GM18867 (cell line): ENCODE measurements around the gene ZSCAN18.

Experiments
- ATAC-seq: cut with Tn5 transposase; IDR thresholded peaks from one replicate; pipeline ENCODE4 v1.9.1; 2021; ENCODE audit warnings: mild to moderate bottlenecking, moderate library complexity; ENCODE audit not compliant: unreplicated experiment

The ZSCAN18 gene

DNA sequence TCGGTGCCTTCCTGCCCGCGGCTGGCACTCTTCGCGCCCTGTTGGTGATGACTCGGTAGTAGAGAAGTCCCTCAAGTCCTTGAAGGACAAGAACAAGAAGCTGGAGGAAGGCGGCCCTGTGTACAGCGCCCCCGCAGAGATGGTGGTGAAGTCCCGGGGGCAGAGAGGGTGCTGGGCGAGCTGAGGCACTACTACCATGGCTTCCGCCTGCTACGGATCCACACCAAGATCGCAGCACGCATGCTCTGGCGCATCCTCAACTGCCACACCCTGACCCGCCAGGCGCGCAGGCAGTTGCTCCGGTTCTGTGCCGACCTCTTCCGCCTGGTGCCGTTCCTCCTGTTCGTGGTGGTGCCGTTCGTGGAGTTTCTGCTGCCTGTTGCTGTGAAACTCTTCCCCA, 53.1 kb downstream of the ZSCAN18 start:
- ATAC-seq: no peak

DNA sequence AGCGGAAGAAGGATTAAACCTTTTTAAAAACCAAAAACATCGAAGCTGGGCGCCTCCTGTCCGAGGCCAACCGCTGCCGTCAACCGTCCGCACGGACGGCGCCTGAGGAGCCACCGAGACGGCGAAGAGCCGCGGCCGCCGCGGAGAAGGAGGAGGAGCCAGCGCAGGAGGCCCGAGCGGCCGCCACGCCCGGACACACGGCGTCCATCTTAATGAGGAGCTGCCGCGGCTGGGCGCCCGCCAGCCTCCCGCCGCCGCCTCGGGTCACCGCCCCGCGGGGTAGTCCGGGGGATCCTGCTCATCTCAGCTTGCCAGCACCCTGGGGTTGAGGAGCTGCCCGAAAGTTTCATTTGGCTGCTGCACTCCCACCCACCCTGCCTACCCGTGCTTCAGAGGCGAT, 53.6 kb downstream of the ZSCAN18 start:
- no peak for ATAC-seq

DNA sequence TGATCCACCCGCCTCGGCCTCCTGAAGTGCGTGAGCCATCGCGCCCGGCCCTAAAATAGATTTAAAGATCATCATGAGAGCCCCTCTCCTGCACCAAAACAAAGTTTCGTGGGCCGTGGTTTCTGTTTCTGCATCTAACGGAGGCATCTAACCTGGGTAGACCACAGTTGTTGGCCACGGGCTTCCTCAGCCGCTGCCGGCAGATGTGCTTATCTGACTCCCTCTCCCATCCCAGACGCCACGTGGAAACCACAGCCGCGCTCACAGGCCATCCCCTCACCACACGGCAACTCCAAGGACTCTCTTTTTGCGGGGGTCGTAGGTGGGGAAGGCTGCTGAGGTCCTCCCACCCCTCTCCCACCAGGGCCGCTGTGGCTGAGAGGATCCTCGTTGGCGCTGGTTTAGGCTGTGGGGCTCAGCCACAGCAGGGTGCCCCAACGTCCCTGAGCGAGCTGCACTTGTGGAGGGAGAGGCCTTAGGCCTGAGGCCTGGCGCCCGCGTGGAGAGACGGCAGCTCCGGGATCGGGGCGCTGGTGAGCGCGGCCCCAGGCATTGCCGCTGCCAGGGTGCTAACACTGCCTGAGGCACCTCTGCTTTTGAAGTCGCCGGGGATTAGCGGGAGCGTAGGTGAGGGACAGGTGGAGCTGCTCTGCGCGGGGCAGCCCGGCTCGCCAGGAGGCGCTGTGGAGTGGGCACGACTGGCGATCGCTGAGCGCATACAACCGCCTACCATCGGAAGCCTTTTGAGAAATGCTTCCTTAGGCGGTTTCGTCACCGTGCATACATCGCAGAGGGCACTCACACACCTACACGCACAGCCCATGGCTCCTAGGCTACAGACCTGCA, 55.3 kb downstream of the ZSCAN18 start:
- no peak for ATAC-seq

DNA sequence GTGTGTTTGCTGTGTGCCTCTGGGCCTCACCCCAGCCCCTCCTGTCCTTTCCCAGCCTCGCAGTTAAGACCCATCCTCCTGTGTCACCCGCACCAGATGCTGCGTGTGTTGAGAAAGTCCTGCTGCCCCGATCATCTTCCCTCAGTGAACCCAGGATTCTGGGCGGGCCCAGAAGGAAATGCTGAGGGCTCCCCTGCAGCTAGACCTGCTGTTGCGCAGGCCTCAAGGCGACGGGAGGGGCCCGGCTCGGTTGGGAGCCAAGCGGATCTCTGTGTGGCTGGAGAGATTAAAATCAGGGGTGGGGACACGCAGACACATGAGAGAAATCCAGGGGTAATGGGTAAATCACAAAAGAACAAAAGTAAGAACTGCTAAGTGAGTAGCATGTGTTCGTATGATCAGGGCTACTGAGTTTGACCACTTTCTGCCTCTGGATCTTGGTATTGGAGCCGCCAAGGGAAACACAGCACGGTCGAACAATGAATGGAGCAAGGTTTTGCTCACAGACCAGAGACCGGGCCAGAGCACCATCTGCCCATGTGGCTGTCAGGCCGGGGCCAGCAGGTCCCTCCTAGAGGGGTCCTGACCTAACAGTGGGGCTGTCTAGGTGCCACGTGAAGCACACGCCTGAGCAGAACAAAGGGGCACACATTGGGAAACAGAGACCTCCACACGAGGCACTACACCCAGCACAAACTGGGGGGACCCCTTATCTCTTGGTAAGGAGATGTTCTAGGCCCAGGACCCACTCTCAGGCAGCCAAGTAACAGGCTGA, 57.1 kb downstream of the ZSCAN18 start:
- ATAC-seq: no peak

DNA sequence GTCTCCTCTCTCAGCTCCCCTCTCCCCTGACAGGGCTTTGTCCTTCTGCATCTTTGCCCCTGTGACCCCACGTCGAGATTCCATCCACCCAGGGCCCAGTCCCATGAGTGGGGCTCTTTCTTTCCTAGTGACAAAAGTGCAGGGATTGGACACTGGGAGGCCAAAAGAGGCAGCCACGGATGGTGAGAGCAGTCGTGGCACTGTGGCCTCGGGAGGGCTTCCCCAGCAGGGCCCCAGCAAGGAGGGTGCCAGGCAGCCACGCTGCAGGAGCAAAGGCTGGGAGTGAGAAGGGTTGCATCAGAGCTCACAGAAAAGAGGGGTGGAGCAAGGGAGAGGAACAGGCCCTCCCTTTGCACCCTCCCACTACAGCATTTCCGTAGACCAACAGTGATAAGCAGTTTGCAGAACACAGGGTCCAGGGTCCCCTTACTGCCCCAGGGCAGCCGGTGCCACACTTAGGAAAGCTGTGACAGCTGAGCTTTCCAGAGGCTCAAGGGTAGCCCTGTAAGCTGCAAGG, 59.3 kb downstream of the ZSCAN18 start:
- ATAC-seq: no peak

DNA sequence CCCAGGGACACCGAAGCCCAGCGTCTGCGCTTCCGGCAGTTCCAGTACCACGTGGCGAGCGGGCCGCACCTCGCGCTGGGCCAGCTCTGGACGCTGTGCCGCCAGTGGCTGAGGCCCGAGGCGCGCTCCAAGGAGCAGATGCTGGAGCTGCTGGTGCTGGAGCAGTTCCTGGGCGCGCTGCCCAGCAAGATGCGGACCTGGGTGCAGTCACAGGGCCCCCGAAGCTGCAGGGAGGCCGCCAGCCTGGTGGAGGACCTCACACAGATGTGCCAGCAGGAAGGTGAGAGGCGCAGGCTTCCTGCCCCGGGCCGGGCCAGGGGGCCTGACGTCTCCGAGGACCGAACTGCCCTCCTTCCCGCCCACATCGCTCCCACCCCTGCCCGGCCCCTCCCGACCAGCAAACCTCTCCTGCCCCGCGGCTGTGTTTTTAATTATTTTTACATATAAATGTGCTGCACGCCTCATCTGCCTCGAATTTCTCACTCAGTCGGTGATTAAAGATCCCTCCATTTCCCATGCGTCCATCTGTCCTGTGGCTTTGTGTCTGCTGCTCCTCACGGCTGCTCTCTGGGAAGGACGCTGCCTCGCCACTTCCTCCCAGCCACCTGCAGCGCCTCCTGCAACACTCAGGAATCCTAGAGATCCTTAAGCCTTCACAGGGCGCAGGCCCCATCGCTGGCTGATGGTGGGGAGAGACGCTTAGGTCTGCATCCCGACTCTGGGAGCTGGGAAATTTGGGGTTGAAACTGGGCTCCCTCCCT, 59.9 kb downstream of the ZSCAN18 start:
- no peak for ATAC-seq

DNA sequence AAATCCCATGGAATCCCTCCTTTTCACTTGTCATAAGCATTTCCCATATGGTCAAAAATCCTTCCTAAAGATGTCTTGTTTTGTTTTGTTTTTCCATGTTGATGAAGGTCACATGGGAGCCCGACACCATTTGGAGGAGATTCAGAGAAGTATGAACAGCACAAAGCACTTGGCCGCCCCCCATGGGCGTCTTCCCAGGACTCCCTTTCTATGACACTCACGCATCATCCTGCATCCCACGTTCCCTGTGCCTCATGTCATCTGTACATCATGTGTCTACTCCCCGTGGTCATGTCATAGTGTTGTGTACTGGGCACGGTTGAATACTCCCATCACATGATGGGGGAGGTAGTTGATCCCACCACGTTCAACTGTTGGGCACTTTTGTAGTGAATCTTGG, 62.2 kb downstream of the ZSCAN18 start:
- no peak for ATAC-seq

DNA sequence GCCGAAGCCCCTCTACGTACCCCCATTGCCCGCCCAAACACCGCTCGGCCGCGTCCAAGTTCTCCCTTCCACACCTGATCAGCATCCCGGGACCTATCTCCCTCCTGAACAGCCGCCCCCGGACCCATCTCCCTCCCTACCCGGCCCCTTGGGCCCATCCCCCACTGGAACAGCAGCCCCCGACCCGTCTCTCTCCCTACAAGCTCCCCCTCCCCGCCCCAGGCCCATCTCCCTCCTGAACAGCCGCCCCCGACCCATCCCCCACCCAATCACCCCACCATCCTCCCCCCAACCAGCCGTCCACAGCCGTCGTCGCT, 63.6 kb downstream of the ZSCAN18 start:
- no peak for ATAC-seq
